CD4-positive, alpha-beta T cell treated with Interleukin-6 at 100 ng/mL for 8 hours (primary cell): ENCODE data around the gene USP16.

Experiments
- DNase-seq: peaks from one replicate; pipeline ENCODE4 v3.0.0-alpha.2; 2020; ENCODE audit warnings: mixed read lengths, low spot score

The USP16 gene

GRCh38 chr21:29084372-29084771, 59.9 kb downstream of the USP16 start:
- DNase-seq, result no peak

- DNase-seq, result no peak
These were observed 60.8 kb downstream of the USP16 start for GRCh38 chr21:29085106-29085752.

- DNase-seq, result no peak
These were observed 66.6 kb downstream of the USP16 start for GRCh38 chr21:29091033-29091432.

- DNase-seq, result no peak
These were observed 67.9 kb downstream of the USP16 start for GRCh38 chr21:29092102-29092959.

- DNase-seq, result no peak
These were observed 71.9 kb downstream of the USP16 start for GRCh38 chr21:29096218-29097015.

- no peak for DNase-seq
These were observed 73.7 kb downstream of the USP16 start for GRCh38 chr21:29098156-29098555.

- no peak for DNase-seq
These were observed 78.4 kb downstream of the USP16 start for GRCh38 chr21:29102791-29103257.
